ENCODE measurements around the gene OR51V1.

Gene OR51V1

GRCh38 chr11:5231111-5231510 is 30.6 kb upstream of the OR51V1 start:
- DNase-seq (ENCODE audit: low read depth in 2 of 2, low spot score in 1 of 2), result no peak

- DNase-seq (ENCODE audit: low read depth in 2 of 2, low spot score in 1 of 2), result no peak
These were observed 29.8 kb upstream of the OR51V1 start for GRCh38 chr11:5230266-5230665.

GRCh38 chr11:5229796-5230195 is 29.3 kb upstream of the OR51V1 start:
- DNase-seq (ENCODE audit: low read depth in 2 of 2, low spot score in 1 of 2), result no peak

- DNase-seq (ENCODE audit: low read depth in 2 of 2, low spot score in 1 of 2), result no peak
These were observed 28.9 kb upstream of the OR51V1 start for GRCh38 chr11:5229356-5229755.

GRCh38 chr11:5228124-5228523 is 27.6 kb upstream of the OR51V1 start:
- no peak for DNase-seq (ENCODE audit: low read depth in 2 of 2, low spot score in 1 of 2)

- DNase-seq (ENCODE audit: low read depth in 2 of 2, low spot score in 1 of 2), result no peak
These were observed 27.2 kb upstream of the OR51V1 start for GRCh38 chr11:5227681-5228080.

- no peak for DNase-seq (ENCODE audit: low read depth in 2 of 2, low spot score in 1 of 2)
These were observed 26.3 kb upstream of the OR51V1 start, which contains the start of gene HBB for GRCh38 chr11:5226732-5227310. TSS of gene HBB (minus strand) at chr11:5227071. CDS start at chr11:5227021, 50 bp downstream.

- DNase-seq (ENCODE audit: low read depth in 2 of 2, low spot score in 1 of 2), result no peak
These were observed 25.0 kb upstream of the OR51V1 start for GRCh38 chr11:5225480-5225871.

- DNase-seq (ENCODE audit: low read depth in 2 of 2, low spot score in 1 of 2), result no peak
These were observed 24.3 kb upstream of the OR51V1 start for GRCh38 chr11:5224538-5225479.

- no peak for DNase-seq (ENCODE audit: low read depth in 2 of 2, low spot score in 1 of 2)
These were observed 23.2 kb upstream of the OR51V1 start for GRCh38 chr11:5223686-5224085.

GRCh38 chr11:5223146-5223545 is 22.7 kb upstream of the OR51V1 start:
- no peak for DNase-seq (ENCODE audit: low read depth in 2 of 2, low spot score in 1 of 2)

- no peak for DNase-seq (ENCODE audit: low read depth in 2 of 2, low spot score in 1 of 2)
These were observed 9.9 kb upstream of the OR51V1 start for GRCh38 chr11:5210376-5210885.

- no peak for DNase-seq (ENCODE audit: low read depth in 2 of 2, low spot score in 1 of 2)
These were observed 4.3 kb upstream of the OR51V1 start for GRCh38 chr11:5204787-5205186.

GRCh38 chr11:5203366-5203765 is 2.9 kb upstream of the OR51V1 start:
- DNase-seq (ENCODE audit: low read depth in 2 of 2, low spot score in 1 of 2), result no peak

GRCh38 chr11:5198285-5198684 is 2.2 kb downstream of the OR51V1 start:
- DNase-seq (ENCODE audit: low read depth in 2 of 2, low spot score in 1 of 2), result no peak

GRCh38 chr11:5197536-5197935 is 2.9 kb downstream of the OR51V1 start:
- DNase-seq (ENCODE audit: low read depth in 2 of 2, low spot score in 1 of 2), result no peak

GRCh38 chr11:5196731-5197130 is 3.8 kb downstream of the OR51V1 start:
- no peak for DNase-seq (ENCODE audit: low read depth in 2 of 2, low spot score in 1 of 2)

- DNase-seq (ENCODE audit: low read depth in 2 of 2, low spot score in 1 of 2), result no peak
These were observed 4.4 kb downstream of the OR51V1 start for GRCh38 chr11:5196067-5196466.

- DNase-seq (ENCODE audit: low read depth in 2 of 2, low spot score in 1 of 2), result no peak
These were observed 7.7 kb downstream of the OR51V1 start for GRCh38 chr11:5192738-5193137.

- DNase-seq (ENCODE audit: low read depth in 2 of 2, low spot score in 1 of 2), result no peak
These were observed 12.3 kb downstream of the OR51V1 start for GRCh38 chr11:5188201-5188600.

- DNase-seq (ENCODE audit: low read depth in 2 of 2, low spot score in 1 of 2), result no peak
These were observed 22.2 kb downstream of the OR51V1 start for GRCh38 chr11:5178046-5178837.

- no peak for DNase-seq (ENCODE audit: low read depth in 2 of 2, low spot score in 1 of 2)
These were observed 25.5 kb downstream of the OR51V1 start for GRCh38 chr11:5174934-5175333.

All from stimulated activated CD8-positive, alpha-beta memory T cell treated with anti-CD3 and anti-CD28 coated beads, Interleukin-4, amount 100 ng/mL, for 1 hour (primary cell).